Measurements from ENCODE around the gene KIAA0930. TPM values are rescaled to one million over a fixed set of nuclear protein-coding genes. Genes with fewer than 3 reads are reported as not detected.
A peak's percentile ranks its signal among the peaks of the same experiment; 100 is the strongest.

The KIAA0930 gene
- polyA plus RNA-seq, 1 donor from 2014 or later: 129 TPM

- Histone ChIP-seq H3K4me2 (ENCODE audit: low read length) (no peak overlapping the region), H3K9me2 (ENCODE audit: insufficient read depth, low read length) (no peaks in the 10 kb centered on the region), H3K27me3 (ENCODE audit: insufficient read depth, low read depth, low read length) (no peaks in the 10 kb centered on the region), H2AFZ (ENCODE audit: low read depth, low read length) (no peak overlapping the region), H3F3A (ENCODE audit: insufficient read depth, low read length, poor library complexity, severe bottlenecking) (no peaks in the 10 kb centered on the region), H4K20me1 (ENCODE audit: insufficient read depth) (no peaks in the 10 kb centered on the region), H3K27ac (ENCODE audit: low read length) (no peak overlapping the region), H3K4me3 (ENCODE audit: low read length) (no peak overlapping the region), H3K9me3 (ENCODE audit: low read length) (no peaks in the 10 kb centered on the region), H3K36me3 (ENCODE audit: insufficient read depth, low read length) (no peaks in the 10 kb centered on the region), H3K9ac (ENCODE audit: low read length) (no peak overlapping the region), H3K79me2 (replicated peaks; ENCODE audit: insufficient read depth, low read length) (peaks cover 21% of the 10 kb centered on the region)
- TF ChIP-seq POLR2AphosphoS5 (IDR thresholded peaks at IDR 0.05) (no peak), MXI1 (conservative IDR thresholded peaks at IDR 0.05; ENCODE audit: poor library complexity, severe bottlenecking) (no peak), EP300 (conservative IDR thresholded peaks at IDR 0.05; ENCODE audit: poor library complexity, severe bottlenecking) (no peak), RAD21 (conservative IDR thresholded peaks at IDR 0.05) (no peak), CTCF (IDR thresholded peaks at IDR 0.05; ENCODE audit: poor library complexity, severe bottlenecking) (no peak), EZH2 (IDR thresholded peaks at IDR 0.05; ENCODE audit: borderline replicate concordance, insufficient read depth, low read length, poor library complexity, severe bottlenecking) (no peak), REST (IDR thresholded peaks at IDR 0.05; ENCODE audit: borderline replicate concordance) (no peak), SMC3 (conservative IDR thresholded peaks at IDR 0.05; ENCODE audit: poor library complexity) (no peak), TAF1 (IDR thresholded peaks at IDR 0.05; ENCODE audit: low read depth) (no peak)
Measured at GRCh38 chr22:45212992-45213751, 27.5 kb downstream of the KIAA0930 start.

- Histone ChIP-seq H3F3A (ENCODE audit: insufficient read depth, low read length, poor library complexity, severe bottlenecking) (no peaks in the 10 kb centered on the region), H3K27me3 (ENCODE audit: insufficient read depth, low read depth, low read length) (no peaks in the 10 kb centered on the region), H4K20me1 (ENCODE audit: insufficient read depth) (no peaks in the 10 kb centered on the region), H3K9me2 (ENCODE audit: insufficient read depth, low read length) (no peaks in the 10 kb centered on the region), H3K4me2 (ENCODE audit: low read length) (no peak overlapping the region), H3K79me2 (replicated peaks; ENCODE audit: insufficient read depth, low read length) (peaks cover 18% of the 10 kb centered on the region), H2AFZ (ENCODE audit: low read depth, low read length) (no peak overlapping the region), H3K4me3 (ENCODE audit: low read length) (peak overlapping the region; percentile 21), H3K9me3 (ENCODE audit: low read length) (no peaks in the 10 kb centered on the region), H3K36me3 (ENCODE audit: insufficient read depth, low read length) (no peaks in the 10 kb centered on the region), H3K9ac (ENCODE audit: low read length) (peak overlapping the region; percentile 1), H3K27ac (ENCODE audit: low read length) (no peak overlapping the region)
- no peak for TF ChIP-seq RAD21 (conservative IDR thresholded peaks at IDR 0.05)
- no peak for TF ChIP-seq TAF1 (IDR thresholded peaks at IDR 0.05; ENCODE audit: low read depth)
- no peak for TF ChIP-seq MXI1 (conservative IDR thresholded peaks at IDR 0.05; ENCODE audit: poor library complexity, severe bottlenecking)
- no peak for TF ChIP-seq EP300 (conservative IDR thresholded peaks at IDR 0.05; ENCODE audit: poor library complexity, severe bottlenecking)
- no peak for TF ChIP-seq POLR2AphosphoS5 (IDR thresholded peaks at IDR 0.05)
- no peak for TF ChIP-seq CTCF (IDR thresholded peaks at IDR 0.05; ENCODE audit: poor library complexity, severe bottlenecking)
- no peak for TF ChIP-seq EZH2 (IDR thresholded peaks at IDR 0.05; ENCODE audit: borderline replicate concordance, insufficient read depth, low read length, poor library complexity, severe bottlenecking)
Measured at GRCh38 chr22:45212306-45212709, 28.4 kb downstream of the KIAA0930 start.

All from neural cell (in vitro differentiated cells).